Activated effector memory CD4-positive, alpha-beta T cell treated with anti-CD3 and anti-CD28 coated beads, Interleukin-2, amount 50 U/mL, for 16 hours (primary cell): ENCODE data around the gene ZNF865.
A peak's percentile ranks its signal among the peaks of the same experiment; 100 is the strongest.

Experiments used
- DNase-seq: peaks from one replicate; pipeline ENCODE4 v3.0.0-alpha.2; 2020

ZNF865 gene

GRCh38 chr19:55588738-55589137, 16.7 kb upstream of the ZNF865 start:
- no peak for DNase-seq

- no peak for DNase-seq
These were observed 15.3 kb upstream of the ZNF865 start for GRCh38 chr19:55590109-55590508.

GRCh38 chr19:55590617-55591016, 14.8 kb upstream of the ZNF865 start:
- no peak for DNase-seq

GRCh38 chr19:55591555-55591954, 13.9 kb upstream of the ZNF865 start:
- no peak for DNase-seq

DNA sequence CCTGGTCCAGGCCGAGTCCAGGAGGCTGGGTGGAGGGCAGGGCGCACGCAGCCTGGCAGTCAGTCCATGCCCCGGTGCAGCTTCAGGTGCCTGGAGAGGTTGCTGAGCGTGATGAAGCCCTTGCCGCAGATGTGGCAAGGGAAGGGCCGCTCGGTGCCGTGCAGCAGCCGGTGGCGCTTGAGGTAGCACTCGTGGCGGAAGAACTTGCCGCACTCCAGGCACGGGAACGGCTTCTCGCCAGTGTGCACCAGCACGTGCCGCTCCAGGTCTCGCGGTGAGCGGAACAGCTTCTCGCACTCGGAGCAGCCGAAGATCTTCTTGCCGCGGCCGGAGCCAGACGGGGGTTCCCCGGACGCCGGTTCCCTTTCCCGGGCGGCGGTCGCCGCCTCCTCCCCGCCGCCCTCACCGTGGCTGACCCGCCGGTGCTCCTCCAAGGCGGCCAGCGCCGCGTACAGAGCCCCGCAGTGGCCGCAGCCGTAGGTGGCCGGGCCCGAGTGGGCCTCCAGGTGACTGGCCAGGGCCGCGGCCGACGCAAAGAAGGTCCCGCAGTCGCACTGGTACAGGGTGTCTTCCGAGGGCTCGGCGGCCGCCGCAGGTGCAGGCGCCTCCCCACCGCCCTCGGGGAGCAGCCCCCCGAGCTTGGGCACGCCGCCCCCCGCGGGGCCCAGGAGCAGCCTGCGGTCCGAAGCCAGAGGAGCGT, 12.9 kb upstream of the ZNF865 start:
- DNase-seq: no peak

GRCh38 chr19:55593096-55593772, 12.2 kb upstream of the ZNF865 start:
- no peak for DNase-seq

GRCh38 chr19:55594996-55595545, 10.4 kb upstream of the ZNF865 start:
- no peak for DNase-seq

GRCh38 chr19:55596304-55596703, 9.1 kb upstream of the ZNF865 start:
- no peak for DNase-seq

DNA sequence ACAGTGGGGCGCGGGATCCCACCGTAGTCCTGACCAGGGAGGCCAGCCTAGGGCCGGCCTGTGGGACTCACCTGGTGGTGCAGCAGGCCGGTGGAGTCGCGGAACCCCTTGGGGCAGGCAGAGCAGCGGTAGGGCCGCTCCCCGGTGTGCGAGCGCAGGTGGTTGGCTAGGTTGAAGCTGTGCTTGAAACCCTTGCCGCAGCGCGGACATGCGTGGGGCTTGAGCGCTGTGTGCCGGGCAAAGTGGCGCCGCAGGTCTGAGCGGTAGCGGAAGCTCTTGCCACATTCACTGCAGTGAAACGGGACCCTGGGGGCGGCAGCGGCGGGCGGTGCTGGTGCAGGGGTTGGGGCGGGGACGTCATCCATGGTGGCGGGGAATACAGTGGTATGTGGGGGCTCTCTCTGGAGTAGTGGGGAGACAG, 7.9 kb upstream of the ZNF865 start:
- no peak for DNase-seq

DNA sequence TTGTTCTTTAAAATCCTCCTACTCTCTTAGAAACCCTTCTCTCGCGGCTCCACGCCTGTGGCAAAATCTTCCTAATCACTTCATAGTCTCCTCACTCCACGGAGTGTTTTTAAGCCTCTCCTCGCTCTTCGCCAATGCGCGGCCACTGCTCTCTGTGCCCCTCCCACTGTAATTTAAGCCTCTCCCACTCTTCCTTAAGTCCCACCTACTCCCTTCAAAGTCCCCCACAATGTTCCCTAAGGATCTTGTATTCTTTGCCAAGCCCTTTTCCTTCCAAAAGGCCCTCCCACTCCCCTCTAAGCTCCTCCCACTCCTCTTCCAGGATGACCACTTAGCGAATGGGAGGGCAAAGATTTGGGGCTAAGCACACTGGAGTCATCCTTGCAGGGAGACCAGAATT, 7.4 kb upstream of the ZNF865 start:
- no peak for DNase-seq

DNA sequence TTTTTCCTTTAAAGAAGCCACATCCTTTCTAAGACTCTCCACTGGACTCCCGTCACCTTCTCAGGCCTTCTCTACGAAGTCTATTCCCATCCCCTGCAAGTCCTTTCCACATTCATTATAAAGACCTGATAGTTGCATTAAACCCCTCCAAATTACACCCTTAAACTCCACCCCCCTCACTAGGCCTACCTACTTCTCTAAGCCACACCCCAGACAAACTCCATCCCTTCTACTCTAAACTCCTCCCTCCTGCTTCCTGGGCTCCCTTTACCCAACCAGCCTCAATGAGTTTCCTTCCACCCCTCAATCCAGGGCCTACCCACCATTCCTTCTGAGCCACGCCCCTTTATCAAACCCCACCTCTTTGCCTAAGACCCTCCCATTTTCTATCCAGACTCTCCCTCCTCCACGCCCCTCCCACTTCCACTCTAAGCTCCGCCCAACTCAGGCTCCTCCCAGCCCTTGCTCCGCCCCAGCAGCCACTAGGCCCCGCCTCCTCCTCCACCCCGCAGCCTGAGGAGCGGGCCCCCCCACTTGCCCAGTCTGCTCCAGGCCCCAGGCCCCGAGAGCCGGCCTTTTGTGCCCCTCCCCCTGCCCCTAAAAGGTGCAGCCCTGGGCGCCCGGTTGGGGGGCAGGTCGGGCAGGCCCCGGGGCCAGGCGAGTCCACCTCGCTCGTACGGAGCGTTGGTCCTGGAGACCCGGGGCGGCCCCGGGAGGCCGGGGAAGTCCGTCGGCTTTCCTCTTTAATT, 6.6 kb upstream of the ZNF865 start:
- DNase-seq: peak; percentile 96

DNA sequence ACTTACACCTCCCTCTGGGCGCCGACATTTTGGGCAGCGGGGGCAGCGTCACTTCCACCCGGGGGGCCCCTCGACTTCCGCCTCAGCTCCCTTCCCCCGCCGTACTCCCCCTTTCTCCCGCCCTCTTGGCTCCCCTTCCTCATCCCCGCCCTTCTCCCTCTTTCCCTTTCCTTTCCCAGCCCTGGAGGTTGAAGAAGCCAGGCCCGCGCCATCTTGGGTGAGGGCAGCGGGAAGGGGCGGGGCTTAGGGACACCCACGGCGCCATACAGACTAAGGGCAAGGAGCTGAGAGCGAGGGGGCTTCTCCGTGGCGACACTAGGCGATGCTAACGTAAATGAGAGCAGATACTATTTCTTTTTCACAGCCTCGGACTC, 6.0 kb upstream of the ZNF865 start, which contains the start of gene FIZ1:
TSS of gene FIZ1 (minus strand) at position 50 of the 374 bp plus-strand sequence. CDS start 1,652 bp downstream, outside the sequence.
- DNase-seq: peak; percentile 98

GRCh38 chr19:55599842-55600661, 5.4 kb upstream of the ZNF865 start, which contains the start of gene ZNF524:
TSS of gene ZNF524 (plus strand) at chr19:55600288. CDS start at chr19:55602113, 1,825 bp downstream.
- DNase-seq: peak; percentile 94

GRCh38 chr19:55600662-55601028, 4.8 kb upstream of the ZNF865 start:
- DNase-seq: no peak

DNA sequence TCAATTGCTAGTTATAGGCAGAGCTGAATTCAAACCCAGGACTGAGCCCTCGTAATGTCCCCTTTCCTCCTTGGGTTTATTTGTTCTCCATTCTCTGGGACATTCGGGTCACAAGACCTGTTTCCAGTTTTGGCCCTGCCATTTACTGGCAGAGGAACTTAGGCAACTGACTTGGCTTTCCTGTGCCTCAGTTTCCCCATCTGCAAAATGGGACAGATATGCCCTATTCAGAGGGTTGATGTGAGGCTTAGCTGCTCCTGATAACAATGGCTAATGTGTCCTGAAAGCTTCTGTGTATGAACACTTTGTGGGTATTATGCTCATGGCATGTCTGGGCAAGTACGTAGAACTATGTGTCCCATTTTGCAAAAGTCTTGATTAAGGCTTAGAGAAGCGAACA, 4.4 kb upstream of the ZNF865 start:
- no peak for DNase-seq

GRCh38 chr19:55602104-55603001, 3.1 kb upstream of the ZNF865 start:
- DNase-seq: no peak

- DNase-seq: no peak
These were observed 2.3 kb upstream of the ZNF865 start for GRCh38 chr19:55603115-55603514.

DNA sequence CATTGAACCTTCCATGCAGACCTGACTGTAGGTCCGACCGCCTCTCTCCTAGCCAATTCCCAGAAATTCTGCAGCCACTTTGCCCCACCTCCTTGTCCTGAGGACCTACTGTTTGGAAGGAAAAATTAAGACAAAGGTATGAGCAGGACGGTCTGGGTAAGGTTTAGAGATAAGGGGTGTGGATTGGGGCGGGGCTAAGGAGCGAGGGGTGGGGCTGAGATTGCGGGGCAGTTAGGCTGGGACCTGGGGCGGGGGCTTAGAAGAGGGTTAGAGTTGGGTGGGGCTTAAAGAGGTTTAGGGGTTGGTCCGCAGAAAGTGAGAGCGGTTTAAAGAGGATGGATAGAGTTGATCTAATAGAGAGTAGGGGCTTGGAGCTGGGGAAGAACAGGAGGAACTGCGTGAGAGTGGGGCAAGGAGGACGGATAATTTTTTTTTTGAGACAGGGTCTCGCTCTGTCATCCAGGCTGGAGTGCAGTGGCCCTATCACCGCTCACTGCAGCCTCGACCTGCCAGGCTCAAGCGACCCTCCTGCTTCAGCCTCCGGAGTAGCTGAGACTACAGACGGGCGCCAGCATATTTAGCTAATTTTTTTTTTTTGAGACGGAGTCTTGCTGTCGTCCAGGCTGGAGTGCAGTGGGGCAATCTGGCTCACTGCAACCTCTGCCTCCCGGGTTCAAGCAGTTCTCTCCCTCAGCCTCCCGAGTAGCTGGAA, 1.7 kb upstream of the ZNF865 start:
- no peak for DNase-seq

GRCh38 chr19:55605207-55605636, 225 bp upstream of the ZNF865 start:
- DNase-seq: peak; percentile 99

DNA sequence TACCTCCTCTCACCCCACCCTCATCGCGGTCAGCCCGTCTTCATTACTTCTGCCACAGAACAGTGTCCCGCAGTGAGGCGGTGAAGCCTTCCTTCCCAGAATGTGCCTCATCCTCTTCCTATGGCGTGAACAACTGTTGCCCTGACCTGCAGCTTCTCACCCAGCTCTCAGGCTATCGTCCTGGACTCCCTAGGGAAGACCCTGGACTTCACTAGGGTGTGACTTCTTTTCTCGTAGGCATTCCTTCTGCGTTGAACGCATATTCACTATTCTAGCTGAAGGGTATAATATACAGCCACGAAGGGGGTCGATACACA, 982 bp downstream of the ZNF865 start:
- no peak for DNase-seq

DNA sequence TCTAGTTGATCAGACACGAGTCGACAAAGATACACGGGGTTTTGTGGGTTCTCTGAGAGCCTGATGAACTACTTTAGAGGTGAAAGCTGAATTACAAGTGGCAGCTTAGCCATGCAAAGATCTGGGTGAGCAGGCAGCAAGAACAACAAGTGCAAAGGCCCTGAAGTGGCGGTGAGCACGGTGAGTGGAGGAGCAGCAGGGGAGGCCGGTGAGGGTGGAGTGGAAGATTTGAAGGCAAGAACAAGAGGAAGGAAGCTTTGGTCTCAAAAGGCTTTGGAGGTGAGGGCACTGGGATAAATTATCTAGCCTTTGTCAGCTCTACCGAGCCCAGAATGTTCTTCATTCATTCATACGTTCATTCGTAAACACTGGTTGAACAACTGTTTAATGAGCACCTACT, 1.4 kb downstream of the ZNF865 start:
- no peak for DNase-seq
